ENCODE results near the gene FAM156B. TPM values are rescaled to one million over a fixed set of nuclear protein-coding genes. Genes with fewer than 3 reads are reported as not detected.
"Not testable (repeated sequence)": the region's sequence is repeated elsewhere in the genome, so short reads cannot be mapped to it uniquely, and the experiment has no call there.

FAM156B gene, protein sequence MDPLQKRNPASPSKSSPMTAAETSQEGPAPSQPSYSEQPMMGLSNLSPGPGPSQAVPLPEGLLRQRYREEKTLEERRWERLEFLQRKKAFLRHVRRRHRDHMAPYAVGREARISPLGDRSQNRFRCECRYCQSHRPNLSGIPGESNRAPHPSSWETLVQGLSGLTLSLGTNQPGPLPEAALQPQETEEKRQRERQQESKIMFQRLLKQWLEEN
- total RNA-seq: 1 to 10 TPM; 4.5 to 9.9 (median 5.4) TPM
- 10 to 100 TPM; 49.7 to 83.3 TPM for polyA plus RNA-seq

DNA sequence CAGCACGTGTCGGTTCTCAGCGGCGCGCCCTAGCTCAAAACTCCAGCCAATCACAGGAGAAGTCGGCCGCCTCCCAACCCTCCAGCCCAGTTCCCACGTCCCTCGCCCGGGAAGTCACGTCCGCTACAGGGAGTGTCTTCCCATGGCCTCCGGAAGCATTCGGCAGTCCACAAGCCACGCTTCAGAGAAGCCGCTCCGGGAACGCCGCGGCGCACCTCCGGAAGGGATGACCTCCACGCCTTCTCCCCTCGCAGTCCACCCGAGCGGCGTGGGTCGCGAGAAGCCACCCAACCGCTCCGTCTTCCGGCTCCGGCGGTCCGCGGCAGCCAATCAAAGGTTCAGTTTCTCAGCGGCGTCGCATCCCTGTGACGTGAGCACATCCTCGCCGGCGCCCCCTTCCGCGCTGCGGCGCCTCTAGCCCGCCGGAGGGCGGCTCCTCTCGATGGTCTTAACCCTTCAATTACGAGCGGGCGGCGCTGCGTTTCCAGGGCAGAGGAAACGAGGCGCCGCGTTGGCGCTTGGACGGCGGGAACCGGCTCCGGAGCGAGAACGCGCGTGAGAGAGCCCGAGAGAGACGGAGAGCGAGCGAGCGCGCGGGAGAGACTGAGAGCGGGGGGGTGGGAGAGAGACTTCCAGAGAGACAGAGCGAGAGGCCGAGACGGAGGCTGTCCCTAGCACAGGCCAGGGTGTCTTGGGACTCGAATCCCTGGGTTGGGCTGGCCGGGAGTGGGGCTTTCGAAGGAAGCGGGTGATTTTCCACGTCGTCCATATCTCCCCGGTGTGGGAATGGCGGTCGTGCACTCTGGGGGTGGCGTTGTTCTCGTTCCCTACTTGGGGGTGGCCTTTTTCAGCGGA lies at the start of gene FAM156B:
Gene FAM156B (plus strand): TSS at position 476 of the 855 bp plus-strand sequence. CDS start 9,896 bp downstream, outside the sequence.
- DNase-seq; H3K9me3 ChIP-seq; H3K4me3 ChIP-seq; H3K4me1 ChIP-seq; H3K27ac ChIP-seq; H3K27me3 ChIP-seq; H3K36me3 ChIP-seq; intact Hi-C loops (cut with DNase I): not testable (repeated sequence)
- ATAC-seq (peak; percentile 90 to 96 (median 92)), FAIRE-seq (peak; percentile 20)
- no CpG with 5 or more reads among the region's 92 CpGs for WGBS, 2 donors

DNA sequence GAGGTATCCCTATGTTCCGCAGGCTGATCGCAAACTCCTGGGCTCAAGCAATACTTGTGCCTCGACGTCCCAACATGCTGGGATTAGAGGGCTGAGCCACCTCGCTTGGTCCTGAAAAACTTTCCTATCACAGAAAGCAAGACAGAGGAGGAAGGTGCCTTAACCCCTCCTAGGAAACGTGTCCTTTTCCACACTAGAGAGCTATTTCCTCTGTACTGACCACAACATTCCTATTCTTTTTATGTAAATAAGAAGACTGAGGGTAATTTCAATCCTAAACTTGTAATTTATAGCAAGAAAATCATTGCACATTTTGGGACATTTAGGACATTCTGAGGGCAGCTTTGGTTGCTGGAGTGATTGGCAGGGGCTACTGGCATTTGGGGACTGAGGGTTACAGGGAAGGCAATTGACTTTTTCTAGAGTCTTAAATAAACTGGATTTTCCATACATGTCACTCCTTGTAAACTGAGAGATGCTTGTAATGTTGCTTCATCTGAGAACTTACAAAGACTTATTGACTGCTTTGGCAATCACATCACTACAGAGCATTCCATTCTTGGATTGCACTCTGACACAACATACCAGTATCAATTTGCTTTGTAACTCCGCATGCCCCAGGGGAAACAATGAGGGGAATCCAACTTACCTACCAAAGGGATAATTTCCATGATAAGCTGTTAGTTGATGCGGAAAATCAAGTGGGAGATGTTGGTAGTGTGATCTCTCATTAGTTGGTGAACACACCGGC lies 44.8 kb upstream of the FAM156B start:
- Histone ChIP-seq H3K27me3 (peaks cover 0 to 50% (median 4%) of the 10 kb centered on the region in 4 donors), H3K36me3 (no peaks in the 10 kb centered on the region), H3K4me1 (no peaks in the 10 kb centered on the region), H3K9me3 (no peaks in the 10 kb centered on the region), H3K27ac (no peak overlapping the region), H3K4me3 (no peak overlapping the region)
- ATAC-seq: no peak
- WGBS, 2 donors: 65 to 71% methylated on average over 9 of the region's 9 CpGs
- no peak for FAIRE-seq
- intact Hi-C loops (cut with DNase I): no loop called here
- TF ChIP-seq CTCF (IDR thresholded peaks at IDR 0.05): no peak
- DNase-seq: no peak

DNA sequence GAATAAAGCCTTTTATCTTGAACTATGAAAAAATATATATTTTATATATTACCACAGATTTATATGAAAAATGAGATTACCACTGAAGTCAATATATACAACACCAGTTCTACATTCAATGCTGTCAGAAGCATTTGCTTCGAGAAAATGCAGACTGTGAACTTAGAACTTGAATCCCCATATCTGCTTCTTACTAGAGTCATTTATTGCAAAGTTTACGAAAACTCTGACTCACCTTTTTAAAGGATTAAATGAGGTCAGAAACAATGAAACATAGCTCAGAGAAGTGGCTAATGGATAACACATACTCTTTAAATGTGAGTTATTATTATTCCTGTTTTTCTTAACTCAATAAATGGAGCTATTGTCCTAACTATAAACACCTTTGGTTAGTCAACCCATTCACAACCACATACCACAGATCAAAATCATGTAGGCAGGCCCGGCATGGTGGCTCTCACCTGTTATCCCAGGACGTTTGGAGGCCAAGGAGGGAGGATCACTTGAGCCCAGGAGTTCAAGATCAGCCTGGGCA lies 40.1 kb upstream of the FAM156B start:
- peaks cover 0 to 24% (median 0%) of the 10 kb centered on the region in 4 donors for H3K27me3 ChIP-seq
- DNase-seq; H3K4me3 ChIP-seq; H3K36me3 ChIP-seq; H3K4me1 ChIP-seq; H3K27ac ChIP-seq; ATAC-seq; H3K9me3 ChIP-seq; FAIRE-seq; intact Hi-C loops (cut with DNase I): not testable (repeated sequence)
- WGBS, 2 donors: 42 to 48% methylated on average over 4 of the region's 4 CpGs

DNA sequence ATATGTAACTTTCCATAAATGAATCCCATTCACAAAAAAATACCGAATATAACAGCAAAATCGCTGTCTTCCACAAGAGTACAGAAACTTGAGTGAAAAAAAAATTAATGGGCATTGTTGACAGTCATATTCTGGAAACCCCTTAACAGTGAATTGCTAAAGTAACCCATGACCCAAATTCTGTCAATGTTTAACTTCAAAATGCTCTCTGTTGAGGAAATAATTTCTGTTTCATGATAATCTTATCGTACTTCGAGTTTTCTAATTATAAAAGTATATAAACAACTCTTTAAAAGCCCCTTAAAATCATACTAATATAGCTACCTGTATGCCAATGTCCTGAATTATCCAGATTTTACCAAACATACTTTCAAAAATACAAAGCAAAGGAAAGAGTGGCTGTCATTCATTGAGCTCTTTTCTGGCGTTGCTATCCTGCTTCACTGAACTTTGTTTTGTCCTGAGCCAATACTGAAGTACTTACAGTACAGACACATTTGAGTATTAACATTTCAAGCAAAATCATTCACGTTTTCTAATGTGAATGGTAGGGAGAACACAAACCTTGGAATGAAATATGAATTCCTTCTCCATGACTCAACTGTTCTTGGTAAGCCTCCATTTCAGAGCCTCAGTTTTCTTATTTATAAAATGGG lies 31.7 kb upstream of the FAM156B start:
- 11 to 17% methylated on average over 6 of the region's 6 CpGs for WGBS, 2 donors
- Histone ChIP-seq H3K36me3 (no peaks in the 10 kb centered on the region), H3K27me3 (no peaks in the 10 kb centered on the region), H3K9me3 (no peaks in the 10 kb centered on the region), H3K27ac (peak overlapping the region in 2 of 4 donors; percentile 49 to 60), H3K4me1 (peaks cover 0 to 3% (median 0%) of the 10 kb centered on the region in 3 donors), H3K4me3 (peak overlapping the region in 1 of 4 donors; percentile 3)
- intact Hi-C loops (cut with DNase I): no loop called here
- peak; percentile 75 for FAIRE-seq
- ATAC-seq: peak in 3 of 4 donors; percentile 65 to 88 (median 73)
- TF ChIP-seq CTCF (IDR thresholded peaks at IDR 0.05): no peak
- no peak for DNase-seq

DNA sequence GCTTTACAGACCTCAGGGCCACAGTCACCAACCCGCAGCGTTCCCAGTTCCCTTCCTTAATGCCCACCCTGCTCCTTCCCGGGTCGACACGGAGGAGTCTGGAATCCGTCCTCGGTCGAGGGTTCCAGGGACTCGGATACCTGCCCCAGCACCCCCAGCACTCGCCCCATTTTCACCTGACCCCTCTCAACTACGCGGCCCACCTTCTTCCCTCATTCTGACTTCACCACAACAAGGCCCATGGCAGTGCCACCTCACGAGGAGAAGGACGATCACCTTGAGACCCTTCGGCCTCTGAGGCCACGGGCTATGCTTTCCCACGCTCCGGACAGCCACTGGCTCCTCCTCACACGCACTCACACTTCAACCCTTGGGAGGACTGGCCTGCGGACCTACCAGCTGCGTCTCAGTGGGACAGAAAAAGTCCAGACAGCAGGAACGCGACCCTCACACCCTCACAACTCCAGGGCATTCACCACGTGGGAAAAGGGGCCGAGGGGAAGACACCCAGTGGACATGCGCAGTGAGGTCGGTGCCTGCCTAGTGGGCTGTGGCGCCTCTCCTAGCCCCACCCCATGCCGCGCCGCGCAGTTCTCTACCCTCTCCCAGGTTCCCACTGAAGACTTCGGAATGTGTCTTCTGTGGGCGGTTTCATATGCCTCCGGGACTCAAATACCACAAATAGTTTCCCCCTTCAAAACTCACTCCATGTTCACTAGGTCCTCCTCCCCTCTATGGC lies 29.4 kb upstream of the FAM156B start, which contains the start of gene XAGE3:
Gene XAGE3 (minus strand): TSS at position 474 of the 739 bp plus-strand sequence. CDS start 950 bp downstream, outside the sequence.
- Histone ChIP-seq H3K36me3 (no peaks in the 10 kb centered on the region), H3K4me1 (peaks cover 0 to 3% (median 0%) of the 10 kb centered on the region in 3 donors), H3K4me3 (no peak within 1 kb of the TSS), H3K27ac (no peak within 1 kb of the TSS), H3K27me3 (no peaks in the 10 kb centered on the region), H3K9me3 (no peaks in the 10 kb centered on the region)
- 80 to 93% methylated on average over 35 of the region's 35 CpGs for WGBS, 2 donors
- DNase-seq (peak in 1 of 6 donors; percentile 39), ATAC-seq (no peak), FAIRE-seq (no peak)
- intact Hi-C loops (cut with DNase I): no loop called here
- no peak for TF ChIP-seq CTCF (IDR thresholded peaks at IDR 0.05)
